ENCODE measurements around the gene PCDH7.
A peak's percentile ranks its signal among the peaks of the same experiment; 100 is the strongest.

Gene PCDH7

DNA sequence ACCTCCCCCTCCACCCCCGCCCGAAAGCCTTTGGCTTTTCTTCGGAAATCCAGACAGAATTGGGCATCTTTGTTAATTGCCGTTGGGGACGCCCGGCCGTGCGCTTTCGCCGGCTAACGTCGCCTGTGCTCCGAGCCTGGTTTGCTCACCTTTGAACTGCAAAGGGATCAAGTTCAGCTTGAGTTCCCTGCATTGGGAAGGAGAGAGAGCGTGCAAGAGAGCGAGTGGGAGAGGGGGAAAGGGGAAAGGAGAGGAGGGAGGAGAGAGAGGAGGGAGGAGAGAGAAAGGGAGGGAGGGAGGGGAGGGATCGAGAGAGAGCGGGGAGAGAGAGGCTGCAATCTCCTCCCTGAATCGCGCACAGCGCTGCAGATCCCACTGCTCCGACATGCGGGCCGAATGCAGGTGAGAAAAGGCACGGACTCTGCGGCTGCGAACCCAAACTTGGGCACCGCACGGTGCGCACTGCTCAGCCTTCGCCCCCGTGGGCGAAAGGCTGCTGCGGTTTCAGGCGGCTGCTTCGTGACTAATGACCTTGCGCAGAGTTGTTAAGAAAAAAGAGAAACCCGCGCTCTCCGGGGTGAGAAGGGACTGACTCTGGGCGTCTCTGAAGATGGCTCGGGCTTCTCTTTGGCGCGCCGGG, at the start of gene PCDH7:
PCDH7 (plus strand) TSS at position 349 of the 640 bp plus-strand sequence. CDS start 1,054 bp downstream, outside the sequence.
- peak; percentile 56 to 63 for DNase-seq

GRCh38 chr4:30671926-30672448, 48.2 kb upstream of the PCDH7 start:
- no peak for DNase-seq

- no peak for DNase-seq
Observed at GRCh38 chr4:30696191-30696590, 24.0 kb upstream of the PCDH7 start.

DNA sequence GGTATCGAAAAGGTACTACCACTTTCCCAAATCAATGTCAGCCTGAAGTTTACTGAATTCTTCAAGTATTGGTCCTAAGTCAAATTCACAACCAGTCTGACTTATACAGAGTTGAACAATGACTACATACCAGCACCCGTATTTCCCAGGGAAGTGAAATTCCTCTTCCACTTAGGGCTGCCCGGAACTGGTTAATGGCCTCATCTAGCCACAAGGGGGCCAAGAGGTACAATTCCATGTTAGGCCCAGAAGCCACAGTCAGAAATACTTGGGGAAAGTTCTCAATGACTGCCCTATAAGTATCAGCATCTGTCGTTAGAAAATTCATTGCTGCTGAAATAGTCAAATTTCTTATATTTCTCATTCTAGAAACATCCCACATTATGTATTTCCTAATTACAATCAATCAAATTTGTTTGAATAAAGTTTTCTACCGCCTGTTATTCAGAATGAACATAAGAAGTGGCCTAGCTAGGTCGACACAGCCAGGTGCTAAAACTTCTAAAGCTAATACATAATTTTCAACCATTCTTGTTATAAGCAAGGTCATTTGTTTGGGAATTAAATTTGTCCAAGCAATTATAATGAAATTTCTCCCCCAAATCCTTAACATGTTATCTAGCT, 5.6 kb upstream of the PCDH7 start:
- peak; percentile 52 to 64 for DNase-seq

DNA sequence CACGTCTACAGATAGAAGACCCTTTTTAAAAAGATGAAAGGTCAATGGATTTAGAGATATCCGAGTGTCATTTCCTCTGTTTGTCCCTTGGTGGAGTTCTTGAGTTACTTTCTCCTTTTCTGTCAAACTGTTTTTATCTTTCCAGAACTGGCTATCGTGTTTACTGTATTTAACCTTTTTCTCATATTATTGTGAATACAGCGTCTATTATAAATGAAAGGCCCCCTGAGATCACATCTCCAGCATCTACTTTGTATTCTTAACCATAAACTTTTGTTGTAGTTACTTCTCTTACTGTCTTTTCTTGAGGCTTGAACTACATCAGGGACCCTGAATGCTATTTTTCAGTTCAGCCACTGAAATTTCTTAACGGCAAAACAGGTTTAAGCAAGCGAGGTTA, 4.0 kb upstream of the PCDH7 start:
- DNase-seq, result peak; percentile 80 to 87

DNA sequence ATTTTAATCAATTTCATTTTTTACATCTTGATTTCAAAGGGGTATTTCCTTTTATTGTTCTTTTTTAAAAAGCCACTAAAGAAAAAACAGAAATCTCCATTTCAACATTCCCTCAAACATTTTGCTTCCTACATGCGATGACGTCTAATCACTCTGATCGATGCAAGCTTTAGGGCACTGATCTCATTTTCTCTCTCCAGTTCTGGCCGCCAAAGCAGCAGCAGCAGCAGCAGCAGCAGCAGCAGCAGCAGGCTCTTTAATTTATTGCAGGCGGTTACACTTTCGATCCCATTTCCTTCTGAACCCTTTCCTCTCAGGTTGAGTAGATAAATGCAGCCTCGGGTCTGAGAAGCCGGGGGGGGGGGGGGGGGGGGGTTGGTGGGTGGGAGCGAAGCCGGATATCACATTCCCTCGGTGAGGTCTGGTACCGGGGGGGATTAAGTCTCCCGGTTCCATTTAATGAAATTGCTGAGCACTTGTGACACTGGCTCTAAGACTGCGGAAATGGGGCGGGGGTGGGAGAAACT, 3.4 kb upstream of the PCDH7 start:
- peak; percentile 78 for DNase-seq

DNA sequence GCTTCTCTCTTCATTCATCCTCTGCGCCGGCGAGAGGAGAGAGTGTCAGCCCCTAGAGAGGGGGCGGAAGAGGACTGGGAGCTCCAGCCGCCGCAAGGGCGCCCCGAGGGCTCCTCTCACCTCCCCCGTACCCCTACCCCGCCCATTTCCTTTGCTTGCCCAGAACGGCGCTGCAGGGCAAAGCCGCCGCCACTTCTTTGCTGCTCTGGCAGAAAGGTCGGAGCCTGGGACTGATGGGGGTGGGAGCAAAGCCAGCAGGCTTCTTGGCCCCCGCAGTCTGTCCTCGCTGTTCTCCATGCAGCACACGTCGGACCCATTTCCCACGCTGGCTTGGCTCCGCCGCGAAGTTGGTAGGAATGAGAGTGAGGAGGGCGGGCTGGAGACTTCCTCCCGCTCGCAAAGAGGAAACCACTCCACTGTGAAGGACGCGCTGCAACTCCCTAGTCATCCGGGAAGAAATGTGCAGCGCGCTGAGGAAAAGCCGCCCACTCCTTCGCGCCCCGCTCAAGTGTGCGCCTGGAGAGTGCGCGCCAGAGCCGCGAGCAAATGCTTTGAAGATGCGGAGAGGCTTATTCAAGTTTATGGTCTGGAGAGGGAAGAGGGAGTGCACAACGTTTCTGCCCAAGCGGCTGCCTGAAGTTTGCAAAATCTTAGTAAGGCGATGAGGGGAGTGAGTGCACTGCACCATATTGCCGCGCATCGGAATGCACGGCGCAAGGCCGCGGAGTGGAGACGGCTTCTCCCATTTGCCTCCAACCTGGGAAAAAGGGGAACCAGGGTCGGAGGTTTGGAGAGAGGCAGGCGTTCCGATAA, 2.8 kb upstream of the PCDH7 start:
- peak; percentile 95 for DNase-seq

DNA sequence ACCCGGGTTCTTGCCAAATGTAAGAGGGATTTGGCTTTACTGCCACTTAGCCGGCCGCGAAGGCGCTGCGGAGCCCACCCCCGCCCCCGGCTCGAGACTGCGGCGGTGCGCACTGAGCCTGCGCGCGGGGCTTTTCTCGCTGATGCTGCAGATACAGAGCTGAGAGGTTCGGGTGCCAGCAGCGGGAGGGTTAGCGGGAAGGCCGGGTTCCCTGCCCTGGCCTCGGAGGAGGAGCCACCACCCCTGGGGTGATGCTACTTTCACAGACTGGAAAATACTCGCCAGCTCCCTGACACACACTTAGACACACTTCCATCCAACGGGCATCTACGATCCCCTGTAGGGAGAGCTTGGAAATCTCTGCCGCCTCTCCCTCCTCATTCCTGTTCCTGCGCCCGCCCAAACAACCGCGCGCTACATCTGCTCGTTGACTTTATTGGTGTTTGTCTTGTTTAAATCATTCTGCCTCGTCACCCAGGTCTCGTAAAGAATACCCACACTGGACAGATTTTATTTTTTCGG, 2.1 kb upstream of the PCDH7 start:
- no peak for DNase-seq

DNA sequence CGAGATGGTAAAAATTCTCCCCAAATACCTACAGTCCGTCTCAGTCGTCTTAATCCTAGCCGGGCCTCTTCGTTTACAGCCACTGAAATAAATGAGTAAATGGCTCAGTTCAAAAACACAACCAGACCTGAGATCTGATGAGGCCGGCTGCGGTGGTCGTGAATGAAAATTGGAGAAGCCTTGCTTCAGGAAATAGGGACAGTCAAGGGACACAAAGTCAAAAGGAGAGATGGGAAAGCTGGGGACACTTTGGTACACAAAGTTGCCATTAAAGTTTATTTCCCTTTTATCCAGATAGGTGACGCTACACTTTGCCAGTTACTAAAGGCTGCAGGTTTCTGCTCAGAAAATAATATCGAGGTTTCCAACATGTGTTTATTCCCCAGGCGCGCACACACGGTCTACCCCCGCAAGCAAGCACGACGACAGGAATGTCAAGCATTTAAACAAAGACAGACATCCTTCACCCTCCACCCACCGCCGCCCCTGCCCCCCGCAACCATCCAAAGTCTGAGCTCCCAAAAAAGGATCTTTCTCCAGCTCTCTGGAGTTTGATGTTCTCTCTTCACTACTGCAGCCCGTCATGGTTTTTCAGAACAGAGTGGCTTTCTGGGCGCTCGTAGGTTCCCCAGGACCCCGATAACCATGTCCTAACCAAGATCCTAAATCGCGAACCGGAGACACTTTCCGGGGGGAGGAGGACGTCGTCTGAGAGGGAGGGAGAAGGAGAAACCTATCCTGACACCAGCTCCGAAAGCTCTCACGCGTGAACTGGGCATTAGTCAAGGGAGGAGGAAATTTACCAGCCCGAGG, 1.3 kb upstream of the PCDH7 start:
- no peak for DNase-seq

- DNase-seq, result peak; percentile 14 to 55
Observed at GRCh38 chr4:30719454-30720020, 632 bp upstream of the PCDH7 start.

GRCh38 chr4:30720661-30721184, 554 bp downstream of the PCDH7 start:
- DNase-seq, result peak; percentile 33 to 56

DNA sequence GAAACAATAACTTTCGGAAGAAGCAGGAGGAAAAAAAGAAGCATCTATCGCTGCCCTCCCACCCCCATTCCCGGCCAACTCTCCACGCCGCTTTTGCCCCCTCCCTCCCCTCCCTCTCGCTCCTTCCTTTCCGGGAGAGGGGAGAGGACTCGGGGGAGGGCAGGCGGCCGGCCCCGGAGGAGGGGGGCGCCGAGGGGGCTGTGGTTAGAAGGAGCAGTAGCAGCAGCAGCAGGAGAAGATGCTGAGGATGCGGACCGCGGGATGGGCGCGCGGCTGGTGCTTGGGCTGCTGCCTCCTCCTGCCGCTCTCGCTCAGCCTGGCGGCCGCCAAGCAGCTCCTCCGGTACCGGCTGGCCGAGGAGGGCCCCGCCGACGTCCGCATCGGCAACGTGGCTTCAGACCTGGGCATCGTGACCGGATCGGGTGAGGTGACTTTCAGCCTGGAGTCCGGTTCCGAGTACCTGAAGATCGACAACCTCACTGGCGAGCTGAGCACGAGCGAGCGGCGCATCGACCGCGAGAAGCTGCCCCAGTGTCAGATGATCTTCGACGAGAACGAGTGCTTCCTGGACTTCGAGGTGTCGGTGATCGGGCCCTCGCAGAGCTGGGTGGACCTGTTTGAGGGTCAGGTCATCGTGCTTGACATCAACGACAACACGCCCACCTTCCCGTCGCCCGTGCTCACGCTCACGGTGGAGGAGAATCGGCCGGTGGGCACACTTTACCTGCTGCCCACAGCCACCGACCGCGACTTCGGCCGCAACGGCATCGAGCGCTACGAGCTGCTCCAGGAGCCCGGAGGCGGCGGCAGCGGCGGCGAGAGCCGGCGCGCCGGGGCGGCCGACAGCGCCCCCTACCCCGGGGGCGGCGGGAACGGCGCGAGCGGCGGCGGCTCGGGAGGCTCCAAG, 1.3 kb downstream of the PCDH7 start:
- DNase-seq, result no peak

DNA sequence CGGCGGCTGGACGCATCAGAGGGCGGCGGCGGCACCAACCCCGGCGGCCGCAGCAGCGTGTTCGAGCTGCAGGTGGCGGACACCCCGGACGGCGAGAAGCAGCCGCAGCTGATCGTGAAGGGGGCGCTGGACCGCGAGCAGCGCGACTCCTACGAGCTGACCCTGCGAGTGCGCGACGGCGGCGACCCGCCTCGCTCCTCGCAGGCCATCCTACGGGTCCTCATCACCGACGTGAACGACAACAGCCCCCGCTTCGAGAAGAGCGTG, 1.9 kb downstream of the PCDH7 start:
- no peak for DNase-seq

- DNase-seq, result no peak
Observed at GRCh38 chr4:30722359-30723200, 2.4 kb downstream of the PCDH7 start.

DNA sequence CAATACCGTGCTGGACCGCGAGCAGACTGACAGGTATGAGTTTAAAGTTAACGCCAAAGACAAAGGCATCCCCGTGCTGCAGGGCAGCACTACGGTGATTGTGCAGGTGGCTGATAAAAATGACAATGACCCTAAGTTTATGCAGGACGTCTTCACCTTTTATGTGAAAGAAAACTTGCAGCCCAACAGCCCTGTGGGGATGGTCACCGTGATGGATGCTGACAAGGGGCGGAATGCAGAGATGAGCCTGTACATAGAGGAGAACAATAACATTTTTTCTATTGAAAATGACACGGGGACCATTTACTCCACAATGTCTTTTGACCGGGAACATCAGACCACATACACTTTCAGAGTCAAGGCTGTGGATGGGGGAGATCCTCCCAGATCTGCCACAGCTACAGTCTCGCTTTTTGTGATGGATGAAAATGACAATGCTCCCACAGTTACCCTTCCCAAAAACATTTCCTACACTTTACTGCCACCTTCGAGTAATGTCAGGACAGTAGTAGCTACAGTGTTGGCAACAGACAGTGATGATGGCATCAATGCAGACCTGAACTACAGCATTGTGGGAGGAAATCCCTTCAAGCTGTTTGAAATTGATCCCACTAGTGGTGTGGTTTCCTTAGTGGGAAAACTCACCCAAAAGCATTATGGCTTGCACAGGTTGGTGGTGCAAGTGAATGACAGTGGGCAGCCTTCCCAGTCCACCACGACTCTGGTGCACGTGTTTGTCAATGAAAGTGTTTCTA, 3.2 kb downstream of the PCDH7 start:
- DNase-seq, result no peak

DNA sequence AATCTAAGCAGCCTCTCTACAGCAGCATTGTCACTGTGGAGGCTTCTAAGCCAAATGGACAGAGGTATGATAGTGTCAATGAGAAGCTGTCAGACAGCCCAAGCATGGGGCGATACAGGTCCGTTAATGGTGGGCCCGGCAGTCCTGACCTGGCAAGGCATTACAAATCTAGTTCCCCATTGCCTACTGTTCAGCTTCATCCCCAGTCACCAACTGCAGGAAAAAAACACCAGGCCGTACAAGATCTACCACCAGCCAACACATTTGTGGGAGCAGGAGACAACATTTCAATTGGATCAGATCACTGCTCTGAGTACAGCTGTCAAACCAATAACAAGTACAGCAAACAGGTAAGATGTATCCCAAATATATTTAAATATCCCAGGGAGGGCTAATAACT, 4.1 kb downstream of the PCDH7 start:
- no peak for DNase-seq

GRCh38 chr4:30725562-30725961, 5.4 kb downstream of the PCDH7 start:
- no peak for DNase-seq

GRCh38 chr4:30726090-30726675, 6.0 kb downstream of the PCDH7 start:
- no peak for DNase-seq

DNA sequence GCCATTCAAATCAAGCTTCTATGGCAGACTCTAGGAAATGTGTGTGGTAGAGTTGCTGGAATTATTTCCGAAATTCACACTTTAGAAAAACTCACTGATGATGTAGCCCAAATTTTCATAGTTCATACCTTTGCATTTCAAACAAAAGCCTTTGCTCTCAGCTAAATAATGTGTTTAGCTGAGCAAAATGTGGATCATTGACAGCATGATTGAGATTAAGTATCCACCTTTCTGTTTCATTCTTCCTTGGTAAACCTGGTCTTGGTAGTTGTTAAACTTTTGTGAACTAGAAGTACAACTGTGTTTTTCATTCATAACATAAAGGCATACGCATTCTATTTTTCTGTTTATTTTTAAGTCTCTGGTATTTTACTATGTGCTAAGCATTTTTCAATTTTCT, 7.2 kb downstream of the PCDH7 start:
- no peak for DNase-seq
